C4-2B (cell line): ENCODE results near the gene SLC37A2.

Experiments used
- ZFX ChIP-seq: fragments of 450-650 bp; IDR thresholded peaks from 2 replicates; pipeline ENCODE4 v1.6.1; 2017
- TF ChIP-seq, protein P1 (sequence below): fragments of 450-650 bp; conservative IDR thresholded peaks from 2 replicates; pipeline ENCODE4 v1.5.1; 2017; ENCODE audit warnings: mild to moderate bottlenecking

DNA sequence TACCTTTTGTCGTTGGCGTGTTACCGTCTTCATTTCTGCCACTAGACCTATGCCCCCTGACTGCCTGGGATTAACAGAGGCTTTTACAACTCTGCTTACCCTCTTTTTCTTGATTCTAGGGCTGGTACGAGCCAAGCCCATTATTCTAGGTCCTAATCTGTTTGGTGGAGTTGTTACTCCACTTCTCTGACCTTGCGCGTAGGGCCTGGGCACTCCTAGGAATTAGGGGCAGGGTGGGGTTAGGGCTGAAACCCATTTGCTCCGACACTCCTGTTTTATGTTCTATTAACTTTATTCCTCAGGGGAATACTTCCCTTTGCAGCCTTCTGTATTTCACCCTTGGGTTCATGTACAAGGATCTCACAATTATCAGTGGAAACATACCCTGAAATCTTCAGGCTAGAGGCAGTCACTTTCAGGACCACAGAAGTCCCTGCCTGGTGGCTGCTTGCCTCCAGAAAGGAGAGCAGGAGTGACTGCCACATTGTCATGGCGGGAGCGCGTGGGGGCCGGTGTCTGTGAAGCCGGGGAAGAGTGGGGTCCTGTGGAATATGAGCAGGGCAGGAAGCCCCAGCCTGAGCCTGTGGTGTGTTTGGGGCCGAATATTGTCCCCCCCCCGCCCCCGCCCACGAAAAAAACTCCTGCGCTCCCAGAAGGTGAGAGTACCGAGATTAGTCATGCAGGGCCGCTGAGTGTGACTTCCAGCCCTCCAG lies 731 bp upstream of the SLC37A2 start:
- TF ChIP-seq, protein P1, sequence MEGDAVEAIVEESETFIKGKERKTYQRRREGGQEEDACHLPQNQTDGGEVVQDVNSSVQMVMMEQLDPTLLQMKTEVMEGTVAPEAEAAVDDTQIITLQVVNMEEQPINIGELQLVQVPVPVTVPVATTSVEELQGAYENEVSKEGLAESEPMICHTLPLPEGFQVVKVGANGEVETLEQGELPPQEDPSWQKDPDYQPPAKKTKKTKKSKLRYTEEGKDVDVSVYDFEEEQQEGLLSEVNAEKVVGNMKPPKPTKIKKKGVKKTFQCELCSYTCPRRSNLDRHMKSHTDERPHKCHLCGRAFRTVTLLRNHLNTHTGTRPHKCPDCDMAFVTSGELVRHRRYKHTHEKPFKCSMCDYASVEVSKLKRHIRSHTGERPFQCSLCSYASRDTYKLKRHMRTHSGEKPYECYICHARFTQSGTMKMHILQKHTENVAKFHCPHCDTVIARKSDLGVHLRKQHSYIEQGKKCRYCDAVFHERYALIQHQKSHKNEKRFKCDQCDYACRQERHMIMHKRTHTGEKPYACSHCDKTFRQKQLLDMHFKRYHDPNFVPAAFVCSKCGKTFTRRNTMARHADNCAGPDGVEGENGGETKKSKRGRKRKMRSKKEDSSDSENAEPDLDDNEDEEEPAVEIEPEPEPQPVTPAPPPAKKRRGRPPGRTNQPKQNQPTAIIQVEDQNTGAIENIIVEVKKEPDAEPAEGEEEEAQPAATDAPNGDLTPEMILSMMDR: no peak
- no peak for TF ChIP-seq ZFX
